Kidney tubule cell (primary cell): ENCODE data around the gene NHS.

ENCODE experiments used
- DNase-seq: peaks from one replicate; pipeline ENCODE4 v3.0.0-alpha.2; 2018; ENCODE audit warnings: low spot score

NHS gene

DNA sequence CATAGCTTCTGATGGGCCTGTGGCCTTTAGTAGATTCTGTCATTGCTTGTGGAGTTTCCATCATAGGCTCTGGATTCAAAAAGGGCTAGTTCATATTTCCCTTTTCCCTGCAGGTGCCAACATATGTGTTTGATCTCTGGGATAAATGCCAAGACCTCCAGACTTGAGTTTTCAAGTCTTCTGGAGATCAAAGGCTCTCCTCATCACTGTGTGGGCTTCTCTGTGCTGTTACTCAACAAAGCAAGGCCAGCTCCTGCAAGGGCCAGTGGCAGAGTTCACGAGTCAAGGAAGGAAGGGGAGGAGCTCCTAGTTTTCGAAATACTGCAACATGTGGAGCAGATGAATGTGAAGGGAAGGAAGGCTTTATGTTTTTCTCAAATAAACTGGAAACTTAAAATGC, 299.6 kb downstream of the NHS start:
- peak; percentile 13 for DNase-seq

DNA sequence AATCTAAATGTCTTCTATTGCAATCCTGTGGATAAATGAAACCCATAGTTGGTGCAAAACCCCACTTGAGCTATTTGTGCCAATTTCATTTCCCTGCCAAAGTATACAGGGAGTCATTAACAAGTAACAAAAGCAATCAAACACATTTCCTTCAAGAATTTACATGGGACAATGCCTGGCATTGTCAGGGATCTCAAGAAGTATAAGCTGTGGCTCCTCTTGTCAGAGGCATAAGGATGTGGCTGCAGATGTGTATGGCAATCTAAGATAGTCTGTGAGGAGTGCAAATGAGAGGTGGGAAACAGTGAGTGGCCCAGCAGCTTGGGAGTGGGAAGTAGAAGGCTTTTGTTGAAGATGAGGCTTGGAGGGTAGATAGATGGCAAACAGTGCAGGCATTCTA, 304.3 kb downstream of the NHS start:
- no peak for DNase-seq

DNA sequence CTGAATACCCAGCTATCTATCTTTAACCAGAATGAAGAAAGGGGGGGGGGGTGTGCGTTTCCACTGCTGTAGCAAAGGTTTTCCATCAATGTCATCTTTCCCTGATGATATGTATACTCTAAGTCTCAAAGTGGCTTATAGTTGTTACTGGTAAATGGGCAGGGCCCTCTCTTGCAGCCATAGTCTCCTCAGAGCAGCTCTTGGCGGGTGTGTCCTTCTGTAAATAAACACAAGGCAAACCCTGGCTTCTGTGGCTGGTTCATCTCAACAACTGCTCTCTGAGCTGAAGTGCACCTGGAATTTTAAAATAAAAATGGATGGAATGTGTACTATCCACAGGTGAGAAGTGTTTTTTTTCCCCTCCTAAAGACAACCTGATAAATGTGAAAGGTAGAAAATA, 304.8 kb downstream of the NHS start:
- DNase-seq: no peak

DNA sequence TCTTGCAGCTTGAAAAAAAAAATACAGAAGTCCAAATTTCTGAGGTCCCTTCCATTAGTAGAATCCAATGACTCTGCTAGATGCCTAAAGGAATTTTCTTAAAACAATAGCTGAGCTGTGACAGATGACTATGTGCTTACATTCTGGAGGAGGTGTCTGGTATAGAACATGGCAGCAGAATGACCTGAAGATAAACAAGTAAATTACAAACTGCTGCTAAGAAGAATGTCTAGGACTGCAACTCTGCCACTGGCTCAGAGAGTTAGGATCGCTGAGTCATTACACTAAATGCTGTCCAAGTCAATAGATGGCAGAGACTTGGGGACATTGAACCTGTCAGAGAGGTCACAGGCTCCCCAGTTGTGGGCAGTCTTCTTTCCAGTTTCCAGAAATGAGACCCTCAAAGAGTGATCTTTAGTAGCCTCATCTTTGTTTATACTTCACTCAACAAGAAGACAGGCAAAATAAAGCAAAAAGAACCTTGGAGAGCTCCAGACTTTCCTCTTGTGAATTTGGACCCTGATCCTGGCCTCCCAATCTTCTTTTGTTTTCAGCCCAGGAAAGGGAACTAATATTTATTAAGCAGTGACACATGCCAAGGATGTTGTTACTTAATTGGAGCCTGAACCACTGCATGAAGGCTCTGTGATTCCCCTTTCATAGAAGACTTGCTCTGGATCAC, 305.9 kb downstream of the NHS start:
- DNase-seq: peak; percentile 21

DNA sequence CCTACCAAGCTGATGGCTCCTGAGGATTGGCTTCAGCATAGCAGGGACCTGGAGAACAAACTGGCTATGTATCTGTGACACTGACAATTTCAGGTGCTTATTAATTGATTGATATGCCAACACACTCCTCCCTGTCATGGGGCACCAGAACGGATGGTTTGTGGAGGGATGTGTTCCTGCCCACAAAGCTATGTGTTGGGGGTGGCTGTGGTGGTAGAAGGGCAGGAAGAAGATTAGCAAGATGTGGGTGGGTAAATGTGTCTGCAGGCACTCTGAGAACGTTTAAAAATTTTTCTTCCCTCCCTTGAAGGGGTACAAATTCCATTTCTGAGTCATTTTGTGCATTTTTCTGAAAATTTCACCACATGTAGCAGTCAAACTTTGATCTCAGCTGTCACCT, 307.3 kb downstream of the NHS start:
- DNase-seq: no peak

DNA sequence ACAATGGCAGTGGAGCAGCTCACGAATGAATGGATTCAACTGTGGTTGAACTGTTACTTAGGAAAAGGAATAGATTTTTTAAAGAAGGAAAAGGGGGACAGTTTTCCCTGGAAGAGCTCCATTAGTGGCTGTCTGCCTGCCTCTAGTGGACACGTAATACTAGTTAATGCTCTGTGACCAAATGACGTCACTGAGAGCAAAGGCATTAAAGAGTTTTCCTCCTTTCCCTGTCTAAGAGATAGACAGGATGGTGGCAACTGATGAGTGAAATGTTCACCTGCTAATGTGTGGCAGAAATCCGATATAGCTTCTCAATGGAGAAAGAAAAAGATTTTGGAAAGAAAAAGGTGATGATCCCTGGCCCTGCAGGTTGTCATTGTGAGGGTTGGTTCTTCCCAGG, 310.0 kb downstream of the NHS start:
- peak; percentile 20 for DNase-seq

DNA sequence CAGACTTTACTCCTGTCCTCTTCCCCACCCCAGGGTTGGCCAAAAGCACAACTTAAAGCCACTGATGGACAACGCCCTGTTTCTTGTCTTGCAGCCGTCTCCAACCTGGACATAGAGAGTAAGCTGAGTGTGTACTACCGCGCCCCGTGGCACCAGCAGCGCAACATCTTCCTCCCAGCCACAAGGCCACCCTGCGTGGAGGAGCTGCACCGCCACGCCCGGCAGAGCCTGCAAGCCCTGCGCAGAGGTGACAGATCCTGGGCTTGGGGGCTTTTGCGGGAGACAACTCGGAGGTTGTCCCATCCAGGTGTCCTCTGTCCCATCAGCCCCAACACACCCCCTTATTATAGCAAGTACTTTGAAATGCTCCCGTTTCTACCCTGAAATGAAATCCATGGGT, 312.6 kb downstream of the NHS start:
- DNase-seq: no peak

DNA sequence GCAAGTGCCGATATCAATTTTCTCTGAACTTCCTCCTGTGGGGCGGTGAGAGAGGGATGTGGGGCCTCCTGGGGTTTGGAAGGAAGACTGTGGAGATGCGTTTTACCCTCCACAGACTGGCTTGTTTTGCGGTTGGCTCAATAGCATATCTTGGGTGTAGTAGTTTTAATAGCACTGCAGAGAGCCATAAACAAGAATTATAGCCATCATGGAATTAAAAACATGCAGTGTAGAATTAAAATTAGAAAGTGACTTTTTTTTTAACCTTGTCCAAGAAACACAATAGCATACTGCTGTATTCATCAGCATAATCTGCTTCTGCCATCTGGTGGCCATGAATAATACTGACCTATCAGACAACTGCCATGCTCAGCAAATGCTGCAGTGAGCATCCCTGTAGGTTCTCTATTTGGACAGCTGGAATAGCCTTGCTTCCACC, 315.0 kb downstream of the NHS start:
- peak; percentile 69 for DNase-seq

DNA sequence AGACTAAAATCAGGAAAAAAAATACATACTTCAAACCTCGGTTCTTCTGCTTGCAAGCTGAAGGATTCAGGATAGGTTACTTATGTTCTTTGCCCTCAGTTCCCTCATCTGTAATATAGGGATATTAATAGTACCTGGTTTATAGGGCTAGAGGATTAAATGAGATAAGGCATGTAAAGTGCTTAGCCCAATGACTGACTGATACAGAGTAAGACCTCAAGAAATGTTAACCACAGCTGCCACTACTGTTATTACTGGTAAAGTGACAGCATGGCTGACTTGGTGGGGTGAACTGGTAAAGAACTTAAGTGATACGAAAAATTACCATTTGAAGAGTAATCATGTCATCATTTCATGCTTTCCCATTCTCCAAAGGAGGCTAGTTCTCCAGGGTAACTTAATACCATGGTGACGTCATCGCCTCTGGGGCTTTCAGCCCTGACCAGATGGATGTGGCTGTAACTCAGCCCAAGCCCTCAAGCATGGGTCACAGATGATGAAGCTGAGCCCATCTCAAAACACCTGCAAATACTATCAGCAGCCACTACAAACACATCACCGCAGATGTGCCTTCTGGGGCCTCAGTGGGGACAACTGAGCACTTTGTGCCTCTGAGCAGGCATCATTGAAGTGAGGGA, 317.8 kb downstream of the NHS start:
- DNase-seq: peak; percentile 73

DNA sequence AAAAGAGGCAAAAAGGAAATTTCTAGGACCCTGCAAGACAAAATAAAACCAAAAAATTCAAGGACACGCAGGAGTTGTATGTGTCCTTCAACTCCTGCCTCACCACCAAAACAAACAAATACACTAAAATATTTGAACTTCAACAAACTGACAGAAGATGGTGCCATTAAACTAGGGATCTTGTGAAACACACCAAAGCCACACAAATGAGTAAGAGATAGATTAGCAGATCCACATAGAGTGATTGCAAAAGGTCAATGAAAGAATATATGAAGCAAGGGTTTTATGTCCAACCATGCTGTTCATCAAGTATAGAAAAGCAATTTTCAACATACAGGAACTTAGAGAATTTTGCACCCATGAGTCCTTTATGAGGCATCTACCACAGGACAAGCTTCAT, 322.2 kb downstream of the NHS start:
- DNase-seq: no peak

DNA sequence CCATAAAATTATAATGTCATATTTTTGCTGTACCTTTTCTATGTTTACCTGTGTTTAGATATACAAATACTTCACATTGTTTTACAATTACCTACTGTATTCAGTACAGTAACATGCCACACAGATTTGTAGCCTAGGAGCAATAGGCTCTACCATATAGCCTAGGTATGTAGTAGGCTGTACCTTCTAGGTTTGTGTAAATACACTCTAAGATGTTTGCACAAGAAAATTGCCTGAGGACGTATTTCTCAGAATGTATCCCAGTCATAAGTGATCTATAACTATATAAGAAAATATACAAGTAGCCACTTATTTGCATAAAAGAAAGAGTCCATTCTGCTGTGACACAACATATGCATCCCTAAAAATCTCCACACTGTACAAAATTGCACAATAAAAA, 326.0 kb downstream of the NHS start:
- DNase-seq: no peak

DNA sequence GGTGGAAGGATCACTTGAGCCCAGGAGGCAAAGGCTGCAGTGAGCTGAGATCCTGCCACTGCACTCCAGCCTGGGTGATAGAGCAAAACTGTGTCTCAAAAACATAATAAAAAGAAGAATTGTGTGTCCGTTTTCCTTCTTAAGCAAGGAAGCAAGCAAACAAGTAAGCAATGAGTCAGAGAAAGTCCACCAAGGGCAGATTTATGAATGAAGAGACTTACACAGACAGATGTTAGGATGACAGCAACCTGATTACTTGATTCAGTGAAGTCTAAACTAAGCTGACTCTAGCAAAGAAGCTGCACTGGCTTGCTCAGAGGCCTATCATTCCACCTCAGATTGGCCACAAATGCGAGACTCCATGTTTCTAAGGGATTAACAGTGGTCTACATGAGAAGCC, 328.2 kb downstream of the NHS start:
- DNase-seq: peak; percentile 63

DNA sequence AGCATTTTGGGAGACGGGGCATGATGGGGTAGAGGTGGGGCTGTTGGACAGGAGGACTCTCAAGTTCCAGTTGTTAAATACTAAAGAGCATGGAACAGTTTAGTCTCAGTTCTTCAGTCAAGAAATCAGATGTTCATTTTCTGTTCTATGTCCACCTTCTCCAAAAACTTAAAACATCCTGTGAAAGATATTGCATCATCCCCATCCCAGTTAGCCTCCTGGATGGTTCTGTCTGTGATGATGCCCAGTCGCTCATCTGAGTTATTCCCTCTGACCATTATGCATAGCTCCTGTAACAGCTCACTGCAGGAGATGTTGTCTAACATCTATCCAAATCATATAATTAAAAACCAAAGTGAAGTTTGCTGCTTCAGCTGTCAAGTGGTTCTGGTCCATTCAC, 330.2 kb downstream of the NHS start:
- no peak for DNase-seq

DNA sequence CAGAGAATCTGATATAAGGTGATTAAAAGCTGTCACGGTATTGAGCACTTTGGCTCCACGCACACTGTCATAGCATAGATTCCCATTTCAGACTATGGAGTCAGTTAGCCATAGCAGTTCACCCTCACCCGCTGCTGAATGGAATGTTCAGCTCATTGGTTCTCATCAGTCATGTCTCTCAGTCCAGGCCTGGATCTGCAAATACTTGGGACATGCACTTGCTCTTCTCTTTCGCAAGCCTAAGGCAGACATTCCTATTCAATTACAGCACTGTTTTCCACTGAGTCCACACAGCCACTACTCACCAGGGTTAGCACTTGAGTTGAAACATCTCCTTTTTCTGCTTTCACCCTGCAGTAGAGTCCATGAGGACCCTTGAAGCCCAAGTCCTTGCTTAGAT, 331.7 kb downstream of the NHS start:
- DNase-seq: peak; percentile 80

DNA sequence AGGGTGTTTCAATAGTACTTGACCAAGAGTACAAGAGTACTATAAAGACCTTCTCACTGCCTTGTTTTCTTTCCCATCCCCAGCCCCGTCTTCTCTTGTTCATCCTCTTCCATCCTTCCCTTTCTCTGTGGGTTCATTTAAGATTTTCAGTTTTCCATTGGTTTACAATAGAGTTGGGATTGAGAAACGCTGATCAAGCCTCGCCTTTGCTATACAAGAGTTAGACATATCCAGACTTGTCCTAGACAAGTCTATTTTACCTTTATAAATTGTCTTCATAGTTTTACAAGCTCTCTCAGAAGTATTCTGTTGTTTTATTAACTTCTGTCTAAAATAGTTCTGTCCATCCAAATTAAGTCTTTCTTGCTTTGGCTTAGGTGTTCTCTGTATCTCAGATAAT, 332.7 kb downstream of the NHS start:
- DNase-seq: no peak

DNA sequence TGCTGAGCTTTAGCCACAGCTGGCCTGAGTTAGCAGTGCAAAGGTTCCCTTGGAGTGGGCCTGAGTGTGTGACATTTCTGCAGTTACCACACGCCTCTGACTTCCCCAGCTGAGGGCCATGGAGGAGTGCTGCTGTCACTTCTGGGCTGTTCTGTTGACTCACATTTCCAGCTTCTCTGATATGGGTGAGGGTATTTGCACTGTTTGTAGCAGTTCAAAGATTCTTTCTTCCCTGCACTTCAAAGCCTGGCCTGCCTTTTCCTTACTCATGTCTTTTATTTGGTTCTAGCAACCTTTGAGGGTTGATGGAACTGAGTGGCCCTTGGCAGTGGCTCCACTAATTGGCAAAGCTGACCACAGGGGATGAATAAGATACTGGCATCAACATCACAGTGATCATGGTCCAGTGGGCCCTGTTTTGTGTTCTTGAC, 335.9 kb downstream of the NHS start:
- DNase-seq: peak; percentile 22

DNA sequence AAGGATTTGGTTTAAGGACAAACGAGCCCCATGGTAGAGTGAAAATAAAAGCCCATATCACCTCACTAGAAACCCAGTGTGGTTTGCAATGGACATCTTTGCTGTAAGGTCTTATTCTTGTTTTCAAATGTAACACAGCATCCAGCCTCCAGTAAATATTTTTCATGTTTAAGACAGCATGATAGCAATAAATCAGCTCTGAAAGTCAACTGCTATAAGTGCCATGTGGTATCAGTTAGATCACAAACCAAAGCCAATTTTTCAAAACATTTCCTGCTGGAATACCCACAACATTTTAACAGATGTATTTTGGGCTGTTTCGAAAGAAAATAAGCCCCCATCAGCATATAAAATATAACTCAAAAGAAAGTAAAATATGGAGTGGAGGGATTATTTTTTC, 338.3 kb downstream of the NHS start:
- no peak for DNase-seq

DNA sequence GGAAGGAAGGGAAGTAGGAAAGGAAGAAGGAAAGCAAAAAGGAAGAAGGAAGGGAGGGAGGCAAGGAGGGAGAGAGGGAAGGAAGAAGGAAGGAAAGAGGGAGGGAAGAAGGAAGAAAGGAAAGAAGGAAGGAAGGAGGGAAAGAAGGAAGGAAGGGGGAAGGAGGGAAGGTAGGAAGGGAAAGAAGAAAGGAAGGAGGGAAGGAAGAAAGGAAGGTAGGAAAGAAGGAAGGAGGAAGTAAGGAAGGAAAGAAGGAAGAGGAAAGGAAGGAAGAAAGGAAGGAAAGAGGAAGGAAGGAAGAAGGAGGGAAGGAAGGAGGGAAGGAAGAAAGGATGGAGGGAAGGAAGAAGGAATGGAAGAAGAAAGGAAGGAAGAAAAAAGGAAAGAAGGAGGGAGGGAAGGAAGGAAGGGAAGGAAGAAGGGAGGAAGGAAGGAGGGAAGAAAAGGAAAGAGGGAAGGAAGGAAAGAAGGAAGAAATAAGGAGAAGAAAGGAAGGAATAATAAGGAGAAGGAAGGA, 343.7 kb downstream of the NHS start:
- DNase-seq: no peak

DNA sequence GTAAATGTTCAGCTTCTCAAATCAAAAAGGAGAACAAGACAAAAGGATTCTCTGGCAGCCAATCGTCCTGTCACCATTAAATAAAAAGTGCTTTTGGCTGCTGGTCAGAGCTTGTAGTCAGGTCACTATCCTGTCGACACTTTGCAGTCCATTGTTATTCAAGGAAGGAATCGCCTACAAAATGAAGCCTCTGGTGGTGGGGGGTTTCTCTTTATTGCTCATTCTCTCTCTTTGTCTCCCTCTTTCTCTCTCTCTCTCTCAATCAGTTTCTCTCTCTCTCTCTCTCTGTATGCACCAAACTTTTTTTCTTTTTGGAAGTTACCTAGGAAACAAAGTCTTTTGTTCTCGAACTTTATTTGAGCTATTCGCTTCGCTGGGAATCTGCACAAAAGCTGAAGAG, 344.7 kb downstream of the NHS start:
- DNase-seq: no peak

DNA sequence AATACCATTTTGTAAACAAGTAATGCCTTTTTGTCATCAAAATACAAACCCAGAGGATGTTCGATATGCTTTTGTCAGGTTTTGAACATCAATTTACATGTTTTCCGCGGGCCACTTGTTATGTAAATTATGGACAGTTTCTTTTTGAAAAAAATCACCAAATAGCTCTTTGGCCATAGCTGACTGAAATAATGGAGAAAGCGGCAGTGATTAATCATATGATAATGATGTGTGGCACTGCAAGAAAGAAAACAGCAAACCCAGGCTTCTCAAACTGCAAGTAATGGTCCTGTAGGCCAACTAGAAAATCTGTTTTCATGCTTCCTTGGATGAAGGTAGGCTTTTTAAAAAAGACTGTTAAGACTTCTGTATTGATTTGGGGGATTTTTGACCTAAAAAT, 346.7 kb downstream of the NHS start:
- no peak for DNase-seq

DNA sequence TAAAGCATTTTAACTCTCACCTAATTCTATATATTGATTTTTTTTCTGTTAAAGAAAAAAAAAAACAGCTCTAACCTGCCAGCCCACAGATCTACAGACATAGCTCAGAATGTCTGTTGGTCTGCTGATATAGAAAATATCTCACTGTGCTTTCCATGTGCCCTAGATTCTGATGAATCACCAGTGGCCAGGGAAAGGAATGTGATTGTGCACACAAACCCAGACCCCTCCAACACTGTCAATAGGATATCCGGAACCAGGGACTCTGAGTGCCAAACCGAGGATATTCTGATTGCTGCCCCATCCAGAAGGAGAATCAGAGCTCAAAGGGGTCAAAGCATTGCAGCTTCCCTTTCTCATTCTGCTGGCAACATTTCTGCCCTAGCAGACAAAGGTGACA, 350.2 kb downstream of the NHS start:
- no peak for DNase-seq

DNA sequence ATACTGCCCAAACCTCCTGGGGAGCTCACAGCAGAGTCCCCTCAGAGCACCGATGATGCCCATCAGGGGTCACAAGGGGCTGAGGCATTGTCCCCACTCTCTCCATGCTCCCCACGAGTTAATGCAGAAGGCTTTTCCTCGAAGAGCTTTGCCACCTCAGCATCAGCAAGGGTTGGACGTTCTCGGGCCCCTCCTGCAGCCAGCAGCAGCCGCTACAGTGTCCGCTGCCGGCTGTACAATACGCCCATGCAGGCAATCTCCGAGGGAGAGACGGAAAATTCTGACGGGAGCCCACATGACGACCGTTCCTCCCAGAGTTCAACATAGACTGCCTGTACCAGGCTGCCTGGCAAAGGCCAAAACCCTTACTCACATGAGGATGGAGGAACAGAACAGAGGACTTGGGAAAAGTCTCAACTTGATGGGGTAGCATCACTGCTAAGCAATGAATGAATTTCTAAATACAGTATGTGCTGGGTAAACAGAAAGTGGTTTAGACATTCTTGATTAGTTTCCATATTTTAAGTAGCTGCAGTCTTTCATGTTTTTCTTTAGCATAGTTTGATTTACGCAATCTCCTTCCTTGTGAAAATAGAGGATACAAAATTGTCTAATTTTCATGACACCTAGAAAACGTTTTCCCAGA, 357.3 kb downstream of the NHS start:
- DNase-seq: no peak

DNA sequence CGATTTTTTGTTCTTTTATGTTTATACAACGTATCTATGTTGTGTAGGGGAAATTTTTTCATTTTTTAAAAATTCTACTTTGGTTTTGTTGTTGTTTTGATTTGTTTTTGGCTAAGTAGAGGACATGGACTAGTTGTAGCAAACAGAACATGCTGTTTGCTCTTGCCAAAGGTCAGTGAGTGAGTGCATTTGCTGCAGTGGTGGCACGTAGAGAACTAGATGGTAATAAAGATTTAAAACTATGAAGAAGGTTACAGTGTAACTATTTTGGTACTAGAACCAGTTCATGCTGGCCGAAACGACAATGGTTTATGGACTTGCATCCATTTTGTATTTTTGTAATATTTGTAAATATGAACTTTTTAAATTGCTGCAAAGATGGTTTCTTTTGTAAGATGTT, 360.4 kb downstream of the NHS start:
- no peak for DNase-seq
